Measurements from ENCODE around the gene SHROOM1. TPM values are rescaled to one million over a fixed set of nuclear protein-coding genes. Genes with fewer than 3 reads are reported as not detected.

Gene SHROOM1
- total RNA-seq, 6 experiments from 2014 or later, result 7.8 to 12.2 (median 8.6) TPM

GRCh38 chr5:132850066-132850465 is 19.6 kb upstream of the SHROOM1 start:
- DNase-seq, result peak; percentile 25
- Mint-ChIP-seq H3K4me3 (peak overlapping the region; percentile 12; the same call in 1 of the 2 replicates), H3K4me1 (ENCODE audit: low read depth) (peaks cover 19% of the 10 kb centered on the region), H3K27me3 (ENCODE audit: insufficient read depth) (no peaks in the 10 kb centered on the region; the same call in 1 of the 2 replicates), H3K36me3 (ENCODE audit: low read depth) (no peaks in the 10 kb centered on the region), H3K27ac (no peak overlapping the region), H3K9me3 (no peaks in the 10 kb centered on the region)
- no peak for TF ChIP-seq CTCF (IDR thresholded peaks at IDR 0.05)

- no peak for TF ChIP-seq CTCF (IDR thresholded peaks at IDR 0.05)
- Mint-ChIP-seq H3K27ac (no peak overlapping the region), H3K4me1 (ENCODE audit: low read depth) (peaks cover 14% of the 10 kb centered on the region), H3K9me3 (no peaks in the 10 kb centered on the region), H3K4me3 (no peak overlapping the region), H3K27me3 (ENCODE audit: insufficient read depth) (no peaks in the 10 kb centered on the region; the same call in 1 of the 2 replicates), H3K36me3 (ENCODE audit: low read depth) (no peaks in the 10 kb centered on the region)
- DNase-seq, result no peak
These were observed 18.9 kb upstream of the SHROOM1 start for GRCh38 chr5:132849347-132849746.

- no peak overlapping the region for H3K27ac Mint-ChIP-seq
- no peak for DNase-seq
- no peaks in the 10 kb centered on the region; the same call in 1 of the 2 replicates for H3K27me3 Mint-ChIP-seq (ENCODE audit: insufficient read depth)
- H3K4me3 Mint-ChIP-seq, result no peak overlapping the region
- no peak for TF ChIP-seq CTCF (IDR thresholded peaks at IDR 0.05)
- peaks cover 9% of the 10 kb centered on the region for H3K4me1 Mint-ChIP-seq (ENCODE audit: low read depth)
- no peaks in the 10 kb centered on the region for H3K9me3 Mint-ChIP-seq
- H3K36me3 Mint-ChIP-seq (ENCODE audit: low read depth), result no peaks in the 10 kb centered on the region
These were observed 17.8 kb upstream of the SHROOM1 start for GRCh38 chr5:132848270-132848669.

- Mint-ChIP-seq H3K4me1 (ENCODE audit: low read depth) (peaks cover 38% of the 10 kb centered on the region), H3K36me3 (ENCODE audit: low read depth) (no peaks in the 10 kb centered on the region), H3K9me3 (no peaks in the 10 kb centered on the region), H3K27ac (peak overlapping the region; percentile 18; the same call in 1 of the 2 replicates), H3K4me3 (no peak overlapping the region), H3K27me3 (ENCODE audit: insufficient read depth) (no peaks in the 10 kb centered on the region)
- TF ChIP-seq CTCF (IDR thresholded peaks at IDR 0.05), result no peak
- peak; percentile 44 for DNase-seq
These were observed 10.9 kb upstream of the SHROOM1 start for GRCh38 chr5:132841305-132841704.

- DNase-seq, result no peak
- no peak overlapping the region for H3K4me3 Mint-ChIP-seq
- no peaks in the 10 kb centered on the region for H3K27me3 Mint-ChIP-seq (ENCODE audit: insufficient read depth)
- TF ChIP-seq CTCF (IDR thresholded peaks at IDR 0.05), result no peak
- no peaks in the 10 kb centered on the region for H3K9me3 Mint-ChIP-seq
- H3K36me3 Mint-ChIP-seq (ENCODE audit: low read depth), result no peaks in the 10 kb centered on the region
- H3K4me1 Mint-ChIP-seq (ENCODE audit: low read depth), result peaks cover 38% of the 10 kb centered on the region
- peak overlapping the region; percentile 89; the same call in 1 of the 2 replicates for H3K27ac Mint-ChIP-seq
These were observed 10.4 kb upstream of the SHROOM1 start for GRCh38 chr5:132840896-132841295.

GRCh38 chr5:132840313-132840712 is 9.9 kb upstream of the SHROOM1 start:
- Mint-ChIP-seq H3K9me3 (no peaks in the 10 kb centered on the region), H3K27ac (peak overlapping the region; percentile 89), H3K4me3 (no peak overlapping the region; the same call in 1 of the 2 replicates), H3K36me3 (ENCODE audit: low read depth) (no peaks in the 10 kb centered on the region), H3K4me1 (ENCODE audit: low read depth) (peaks cover 38% of the 10 kb centered on the region), H3K27me3 (ENCODE audit: insufficient read depth) (no peaks in the 10 kb centered on the region)
- TF ChIP-seq CTCF (IDR thresholded peaks at IDR 0.05), result no peak
- DNase-seq, result no peak

All from HFFc6 (cell line).